Kidney (tissue), 14 donors: ENCODE results near the gene RGS9. TPM values are rescaled to one million over a fixed set of nuclear protein-coding genes. Genes with fewer than 3 reads are reported as not detected.

ENCODE experiments used
- DNase-seq, 5 donors: peaks; one replicate each; pipeline ENCODE4 v3.0.0-alpha.2; 2013 to 2020
- FAIRE-seq: peaks from 2 replicates; lab custom pipeline; 2012; peaks lifted over from hg19 to GRCh38; lab: Jason Lieb, UNC
- H3K27ac ChIP-seq, 2 donors: one replicate each; pipeline ENCODE4 v1.7.0; 2013; ENCODE audit warnings: low read depth in 2 of 2, low read length in 2 of 2, inconsistent platforms in 1 of 2
- H3K27me3 ChIP-seq: one replicate; pipeline ENCODE4 v1.7.1; 2013; ENCODE audit warnings: low read length, inconsistent platforms; ENCODE audit not compliant: control insufficient read depth, insufficient read depth
- H3K36me3 ChIP-seq, 3 donors: one replicate each; pipeline versions ENCODE4 v1.7.0 to v1.7.1; 2013; ENCODE audit warnings: low read length in 3 of 3, control low read depth in 1 of 3, inconsistent platforms in 1 of 3; ENCODE audit not compliant: insufficient read depth in 3 of 3, control insufficient read depth in 2 of 3
- H3K4me1 ChIP-seq, 3 donors: one replicate each; pipeline versions ENCODE4 v1.7.0 to v1.7.1; 2013; ENCODE audit warnings: low read length in 3 of 3, inconsistent platforms in 1 of 3, low read depth in 1 of 3; ENCODE audit not compliant: control insufficient read depth in 2 of 3, insufficient read depth in 2 of 3
- H3K4me3 ChIP-seq, 3 donors: one replicate each; pipeline versions ENCODE4 v1.7.0 to v1.8.1; 2013; ENCODE audit warnings: low read length in 3 of 3, control low read depth in 1 of 3, inconsistent platforms in 1 of 3
- H3K9ac ChIP-seq, 3 donors: one replicate each; pipeline versions ENCODE4 v1.7.0 to v1.7.1; 2013; ENCODE audit warnings: low read length in 3 of 3, control low read depth in 1 of 3, inconsistent platforms in 1 of 3
- H3K9me3 ChIP-seq, 3 donors: one replicate each; pipeline versions ENCODE4 v1.7.0 to v1.7.1; 2013; ENCODE audit warnings: low read length in 3 of 3, control low read depth in 1 of 3, inconsistent platforms in 1 of 3; ENCODE audit not compliant: control insufficient read depth in 2 of 3, insufficient read depth in 1 of 3
- intact Hi-C: fragments of 100-400 bp; cut with DNase I; formaldehyde crosslinking; loops from one replicate; pipeline ENCODE4 v1.11.1; 2022
- polyA plus RNA-seq: library from polyadenylated mRNA; stranded (reverse); fragments of 350-450 nt; fragmentation: Illumina TruSeq; extraction: RNeasy Lipid Tissue Mini Kit (QIAGEN cat#74804); gene quantifications from one replicate; pipeline ENCODE4 v1.2.3, GENCODE V29; 2014; ENCODE audit warnings: low read depth, low replicate concordance; ENCODE audit not compliant: insufficient read depth
- total RNA-seq: library from RNA; stranded (reverse); fragmentation: NEBNext Ultra II Directional; extraction: Animal tissue kit (Norgen Biotek cat#: 25700); gene quantifications from one replicate; pipeline ENCODE4 v1.2.1, GENCODE V29; 2021
- TF ChIP-seq, protein P1 (sequence below): IDR thresholded peaks from 3 replicates; pipeline ENCODE4 v1.5.1; 2012; ENCODE audit warnings: mild to moderate bottlenecking, moderate library complexity, borderline replicate concordance; ENCODE audit not compliant: insufficient read depth; ENCODE audit errors: extremely low read depth
- donor health status: control.
- donor health status: control.
- donor health status: control.
- donor health status: control.
- donor health status: control.
- donor health status: DM: yes; HTN: yes; CAD: no.
- donor health status: Normal renal cell carcinoma (clear cell type).

The RGS9 gene
- total and polyA plus RNA-seq, 2 donors from 2014 or later: 4.2 to 7.2 TPM

DNA sequence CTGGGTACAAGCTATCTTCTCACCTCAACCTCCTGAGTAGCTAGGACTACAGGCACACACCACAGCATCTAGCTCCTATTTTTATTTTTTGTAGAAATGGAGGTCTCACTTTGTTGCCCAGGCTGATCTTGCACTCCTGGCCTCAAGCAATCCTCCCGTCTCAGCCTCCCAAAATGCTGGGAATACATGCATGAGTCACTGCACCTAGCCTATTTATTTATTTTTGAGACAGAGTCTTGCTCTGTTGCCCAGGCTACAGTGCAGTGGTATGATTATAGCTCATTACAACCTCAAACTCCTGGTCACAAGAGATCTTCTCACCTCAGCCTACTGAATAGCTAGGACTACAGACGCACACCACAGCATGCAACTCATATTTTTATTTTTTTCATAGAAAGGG is 40.1 kb upstream of the RGS9 start:
- FAIRE-seq: no peak
- Histone ChIP-seq H3K27ac (no peak overlapping the region), H3K4me3 (no peak overlapping the region), H3K4me1 (peaks cover 2 to 7% (median 4%) of the 10 kb centered on the region in 3 donors), H3K36me3 (no peaks in the 10 kb centered on the region), H3K27me3 (no peaks in the 10 kb centered on the region), H3K9ac (no peak overlapping the region), H3K9me3 (no peaks in the 10 kb centered on the region)
- DNase-seq: no peak
- intact Hi-C loops: no loop called here
- TF ChIP-seq, protein P1, sequence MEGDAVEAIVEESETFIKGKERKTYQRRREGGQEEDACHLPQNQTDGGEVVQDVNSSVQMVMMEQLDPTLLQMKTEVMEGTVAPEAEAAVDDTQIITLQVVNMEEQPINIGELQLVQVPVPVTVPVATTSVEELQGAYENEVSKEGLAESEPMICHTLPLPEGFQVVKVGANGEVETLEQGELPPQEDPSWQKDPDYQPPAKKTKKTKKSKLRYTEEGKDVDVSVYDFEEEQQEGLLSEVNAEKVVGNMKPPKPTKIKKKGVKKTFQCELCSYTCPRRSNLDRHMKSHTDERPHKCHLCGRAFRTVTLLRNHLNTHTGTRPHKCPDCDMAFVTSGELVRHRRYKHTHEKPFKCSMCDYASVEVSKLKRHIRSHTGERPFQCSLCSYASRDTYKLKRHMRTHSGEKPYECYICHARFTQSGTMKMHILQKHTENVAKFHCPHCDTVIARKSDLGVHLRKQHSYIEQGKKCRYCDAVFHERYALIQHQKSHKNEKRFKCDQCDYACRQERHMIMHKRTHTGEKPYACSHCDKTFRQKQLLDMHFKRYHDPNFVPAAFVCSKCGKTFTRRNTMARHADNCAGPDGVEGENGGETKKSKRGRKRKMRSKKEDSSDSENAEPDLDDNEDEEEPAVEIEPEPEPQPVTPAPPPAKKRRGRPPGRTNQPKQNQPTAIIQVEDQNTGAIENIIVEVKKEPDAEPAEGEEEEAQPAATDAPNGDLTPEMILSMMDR: no peak

- Histone ChIP-seq H3K27ac (no peak overlapping the region), H3K4me3 (no peak overlapping the region), H3K9me3 (no peaks in the 10 kb centered on the region), H3K4me1 (peaks cover 2 to 7% (median 4%) of the 10 kb centered on the region in 3 donors), H3K9ac (no peak overlapping the region), H3K36me3 (no peaks in the 10 kb centered on the region), H3K27me3 (no peaks in the 10 kb centered on the region)
- TF ChIP-seq, protein P1: no peak
- intact Hi-C loops: no loop called here
- DNase-seq: no peak
- FAIRE-seq: no peak
These were observed 37.7 kb upstream of the RGS9 start for GRCh38 chr17:65099475-65099874.

GRCh38 chr17:65099941-65100315 is 37.2 kb upstream of the RGS9 start:
- TF ChIP-seq, protein P1: no peak
- Histone ChIP-seq H3K4me1 (peaks cover 2 to 7% (median 4%) of the 10 kb centered on the region in 3 donors), H3K9me3 (no peaks in the 10 kb centered on the region), H3K4me3 (peak overlapping the region in 2 of 3 donors; percentile 65 to 69), H3K9ac (peak overlapping the region in 2 of 3 donors; percentile 1 to 49), H3K27ac (peak overlapping the region; percentile 81 to 88), H3K27me3 (no peaks in the 10 kb centered on the region), H3K36me3 (no peaks in the 10 kb centered on the region)
- FAIRE-seq (no peak), DNase-seq (peak in 2 of 5 donors; percentile 23 to 24)
- intact Hi-C loops: no loop called here
